Stimulated activated CD8-positive, alpha-beta memory T cell treated with anti-CD3 and anti-CD28 coated beads, Interleukin-2, amount 100 ng/mL, for 1 hour (primary cell): ENCODE measurements around the gene AHNAK2.
"Not testable (repeated sequence)": the region's sequence is repeated elsewhere in the genome, so short reads cannot be mapped to it uniquely, and the experiment has no call there.

ENCODE experiments used
- DNase-seq, 2 donors: peaks; one replicate each; pipeline ENCODE4 v3.0.0-alpha.2; 2020; ENCODE audit warnings: low read depth in 2 of 2

AHNAK2 gene

DNA sequence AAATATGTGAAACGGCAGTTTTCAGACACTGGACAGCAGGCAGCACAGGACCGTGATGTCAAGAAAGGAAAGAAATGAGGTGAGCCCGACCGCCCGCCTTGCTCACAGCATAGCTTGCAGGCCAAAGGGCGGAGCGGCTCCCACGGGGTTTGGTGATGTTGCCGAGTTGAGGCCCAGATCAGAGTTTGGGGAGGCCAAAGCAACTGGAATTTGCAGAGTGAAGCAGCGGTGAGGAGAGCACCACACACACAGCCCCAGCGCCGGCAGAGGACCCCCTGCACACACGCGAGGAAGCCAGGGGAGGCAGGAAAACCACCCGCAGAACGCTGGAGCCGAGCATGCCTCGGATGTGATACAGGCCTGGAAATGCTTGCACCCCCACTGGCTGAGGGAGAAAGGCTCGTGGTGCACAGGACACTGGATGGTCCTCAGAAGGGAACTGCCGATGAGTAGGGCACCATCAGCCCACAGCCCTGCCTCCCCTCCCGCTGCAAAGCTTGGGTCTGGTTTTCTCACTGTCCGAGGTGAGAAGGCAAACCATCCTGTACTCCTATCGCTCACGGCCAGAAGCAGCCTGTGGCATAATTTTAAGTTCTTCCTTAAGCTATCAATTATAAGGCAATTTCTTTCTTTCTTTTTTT, 79.2 kb downstream of the AHNAK2 start:
- DNase-seq: no peak

DNA sequence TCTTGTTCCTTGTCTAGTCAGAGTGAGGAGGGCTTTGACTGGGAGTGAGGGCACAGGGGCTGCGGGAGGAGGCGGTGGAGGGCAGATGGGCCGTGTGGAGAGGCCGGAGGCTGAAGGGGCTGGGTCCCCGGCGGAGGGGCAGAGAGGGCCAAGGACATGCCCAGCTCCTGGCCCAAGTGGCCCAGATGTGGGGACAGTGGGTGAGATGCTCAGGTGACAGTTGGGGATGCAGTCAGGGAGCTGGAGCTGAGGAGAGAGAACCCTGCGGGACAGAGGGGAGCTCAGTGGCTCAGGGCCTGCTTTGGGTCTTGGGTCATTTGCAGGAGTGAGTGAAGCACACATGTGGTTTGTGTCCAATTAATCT, 80.0 kb downstream of the AHNAK2 start:
- DNase-seq: no peak

DNA sequence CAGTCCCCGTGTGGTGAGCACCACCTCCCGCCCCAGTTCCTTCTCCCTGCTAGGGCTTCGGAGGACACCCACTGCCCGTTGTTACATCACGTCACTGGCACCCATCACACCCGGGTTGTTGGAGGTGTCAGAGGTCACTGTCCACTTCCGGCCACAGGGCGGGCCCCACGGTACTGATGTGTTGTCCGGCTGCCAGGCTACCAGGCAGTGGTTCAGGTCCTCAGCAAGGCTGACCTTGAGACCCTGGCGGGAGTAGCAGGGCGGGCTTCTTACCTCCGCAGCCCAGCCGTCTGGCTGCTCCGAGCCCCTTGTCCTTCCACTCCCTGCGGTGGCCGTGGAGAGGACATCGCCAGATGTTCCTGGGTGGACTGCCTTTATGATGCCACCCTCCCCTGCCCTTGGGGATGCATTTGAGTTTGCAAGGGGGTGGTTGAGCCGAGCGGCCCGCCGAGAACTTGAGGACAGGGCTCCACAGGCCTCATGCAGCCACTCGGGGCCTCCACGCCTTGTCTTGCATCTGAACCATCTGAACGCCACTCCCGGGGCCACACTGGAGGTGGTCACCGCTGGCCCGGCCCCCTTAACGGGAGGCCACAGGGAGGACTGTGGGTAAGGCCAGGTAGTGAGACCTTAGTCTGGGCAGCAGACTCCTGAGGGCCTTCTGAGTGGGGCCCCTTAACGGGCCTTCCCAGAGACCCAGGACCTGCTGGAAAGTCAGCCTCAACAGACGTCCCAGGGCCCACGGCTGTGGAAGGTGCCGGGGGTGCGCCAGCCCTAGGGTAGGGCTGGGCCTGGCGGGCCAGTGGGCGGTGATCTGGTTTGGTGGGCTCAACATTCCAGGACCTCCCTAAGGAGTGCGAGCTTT, 80.6 kb downstream of the AHNAK2 start:
- DNase-seq: no peak

DNA sequence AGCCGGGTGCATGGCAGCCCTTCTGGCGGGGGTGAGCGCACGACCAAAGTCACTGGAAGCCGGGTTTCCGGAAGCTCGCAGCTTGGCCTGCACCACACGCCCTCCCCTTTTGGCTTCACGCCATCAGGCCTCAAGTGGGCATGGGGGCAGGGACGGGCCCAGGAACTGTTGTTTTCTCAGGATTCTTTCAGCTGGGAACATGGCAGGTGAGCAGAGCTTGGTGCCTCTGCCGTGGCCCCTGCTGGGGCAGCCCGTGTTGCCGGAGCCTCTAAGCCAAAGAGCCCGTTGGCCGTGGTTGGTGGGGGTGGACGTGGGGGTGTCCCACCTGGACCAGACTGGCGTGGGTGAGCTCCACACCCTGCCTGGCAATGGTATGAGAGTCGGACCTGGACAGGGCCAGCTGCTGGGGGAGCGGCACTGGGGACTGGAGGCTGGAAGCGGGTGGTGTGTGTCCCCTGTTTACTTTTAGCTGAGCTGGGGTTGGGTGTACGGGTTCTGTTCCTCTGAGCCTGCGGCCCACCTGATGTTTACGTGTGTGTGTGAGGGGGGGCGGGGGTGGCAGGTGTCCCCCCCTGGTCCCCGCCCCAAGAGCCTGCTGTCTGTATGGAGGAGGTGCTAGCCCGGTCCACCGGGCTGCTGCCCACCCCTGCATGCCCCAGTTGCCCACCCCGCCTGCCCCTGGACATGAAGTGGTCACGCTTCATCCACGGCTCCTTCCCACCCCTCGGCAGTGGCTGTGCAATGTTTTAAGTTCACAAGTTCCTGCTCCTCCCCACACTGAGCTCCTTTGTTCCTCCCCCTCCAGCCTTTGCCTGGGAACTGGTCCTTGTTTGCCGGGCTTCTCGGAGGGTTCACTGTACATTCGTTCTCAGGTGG, 82.2 kb downstream of the AHNAK2 start:
- no peak for DNase-seq

DNA sequence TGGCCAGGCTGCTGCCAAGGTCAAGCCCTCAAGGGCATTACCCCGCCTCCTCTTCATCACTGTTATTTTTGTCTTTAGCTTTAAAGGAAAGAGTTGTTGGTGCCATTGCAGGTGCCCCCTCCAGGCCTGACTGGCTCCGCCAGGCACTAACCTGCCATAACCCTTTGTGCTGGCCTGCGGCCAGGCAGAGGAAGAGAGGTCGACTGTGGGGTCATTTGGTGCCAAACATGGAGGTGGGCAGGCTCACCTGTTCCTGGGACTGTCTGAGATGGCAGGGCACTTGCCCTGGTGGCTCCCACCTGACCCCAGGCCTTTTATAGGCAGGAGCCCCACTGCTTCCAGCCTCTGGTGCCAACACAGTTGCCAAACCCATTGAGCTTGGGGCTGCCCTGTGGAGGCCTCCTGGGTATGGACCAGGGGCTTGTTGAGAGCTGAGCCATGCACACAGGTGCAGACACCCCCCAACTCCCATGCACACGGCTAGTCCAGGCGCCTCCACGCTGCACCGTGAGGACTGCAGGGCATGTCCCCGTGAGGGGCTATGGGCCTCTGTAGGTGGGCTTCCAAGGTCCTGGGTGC, 82.9 kb downstream of the AHNAK2 start:
- DNase-seq: no peak

DNA sequence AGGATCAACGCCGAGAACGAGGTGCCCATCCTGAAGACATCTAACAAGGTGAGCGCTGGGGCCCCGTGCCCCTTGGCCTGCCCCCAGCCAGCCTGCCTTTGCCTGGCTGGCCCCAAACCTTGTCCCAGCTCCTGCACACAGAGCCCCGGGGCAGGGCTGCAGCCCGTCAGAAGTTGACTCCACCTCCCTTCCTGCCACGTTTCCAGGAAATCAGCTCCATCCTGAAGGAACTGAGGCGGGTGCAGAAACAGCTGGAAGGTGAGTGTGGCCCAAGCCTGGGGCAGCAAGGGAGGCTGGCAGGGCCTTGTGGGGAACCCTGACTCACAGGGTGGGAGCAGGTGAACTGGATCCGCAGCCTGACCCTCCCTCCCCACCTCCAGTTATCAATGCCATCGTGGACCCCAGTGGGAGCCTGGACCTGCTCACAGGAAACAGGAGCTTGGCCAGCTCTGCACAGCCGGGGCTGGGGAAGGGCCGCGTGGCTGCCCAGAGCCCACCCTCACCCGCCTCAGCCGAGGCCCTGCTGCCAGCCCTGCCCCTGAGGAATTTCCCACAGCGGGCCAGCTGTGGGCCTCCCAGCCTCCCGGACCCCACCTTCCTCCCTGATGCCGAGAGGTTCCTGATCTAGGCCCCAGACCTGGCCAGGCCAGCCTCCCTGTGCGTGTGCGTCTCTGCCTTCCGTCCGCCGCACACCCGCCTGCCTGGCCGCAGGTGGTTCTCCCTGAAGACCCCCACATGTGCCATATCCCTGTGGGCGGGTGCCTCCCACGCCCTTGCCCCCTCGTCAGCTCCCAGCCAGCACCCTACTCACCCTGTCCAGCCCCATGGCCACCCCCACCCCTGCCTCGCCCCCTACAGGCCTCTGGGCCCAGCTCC, 83.6 kb downstream of the AHNAK2 start:
- no peak for DNase-seq

DNA sequence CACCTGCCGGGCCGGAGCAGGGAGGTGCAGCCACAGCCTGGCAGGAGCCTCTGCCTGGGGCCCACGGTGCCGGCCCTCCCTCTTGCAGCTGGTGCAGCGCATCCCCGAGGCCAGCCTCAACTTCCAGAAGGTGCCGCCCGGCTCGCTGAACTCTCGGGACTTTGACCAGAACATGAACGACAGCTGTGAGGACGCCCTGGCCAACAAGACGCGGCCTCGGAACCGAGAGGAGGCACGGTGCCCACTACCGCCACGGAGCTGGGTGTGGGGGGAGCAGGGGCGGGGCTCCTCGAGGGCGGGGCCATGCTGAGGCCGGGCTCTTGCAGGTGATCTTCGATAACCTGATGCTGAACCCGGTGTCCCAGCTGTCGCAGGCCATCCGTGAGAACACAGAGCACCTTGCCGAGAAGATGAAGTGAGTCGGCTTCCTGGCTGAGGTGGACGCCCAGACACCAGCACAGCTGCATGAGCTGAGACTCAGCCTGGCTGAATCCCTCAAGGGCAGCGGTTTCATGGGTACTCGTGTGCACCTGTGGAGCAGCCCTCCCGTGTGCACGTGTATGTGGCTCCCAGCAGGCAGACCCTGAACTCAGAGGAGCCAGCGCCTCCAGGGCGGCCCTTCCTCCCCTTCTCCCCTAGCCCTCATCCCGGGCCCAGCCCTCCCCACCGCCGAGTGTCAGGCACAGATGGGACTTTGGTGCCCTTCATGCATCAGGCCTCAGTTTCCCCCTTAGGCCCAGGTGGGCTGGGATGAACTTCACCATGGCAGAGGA, 84.6 kb downstream of the AHNAK2 start:
- DNase-seq: no peak

DNA sequence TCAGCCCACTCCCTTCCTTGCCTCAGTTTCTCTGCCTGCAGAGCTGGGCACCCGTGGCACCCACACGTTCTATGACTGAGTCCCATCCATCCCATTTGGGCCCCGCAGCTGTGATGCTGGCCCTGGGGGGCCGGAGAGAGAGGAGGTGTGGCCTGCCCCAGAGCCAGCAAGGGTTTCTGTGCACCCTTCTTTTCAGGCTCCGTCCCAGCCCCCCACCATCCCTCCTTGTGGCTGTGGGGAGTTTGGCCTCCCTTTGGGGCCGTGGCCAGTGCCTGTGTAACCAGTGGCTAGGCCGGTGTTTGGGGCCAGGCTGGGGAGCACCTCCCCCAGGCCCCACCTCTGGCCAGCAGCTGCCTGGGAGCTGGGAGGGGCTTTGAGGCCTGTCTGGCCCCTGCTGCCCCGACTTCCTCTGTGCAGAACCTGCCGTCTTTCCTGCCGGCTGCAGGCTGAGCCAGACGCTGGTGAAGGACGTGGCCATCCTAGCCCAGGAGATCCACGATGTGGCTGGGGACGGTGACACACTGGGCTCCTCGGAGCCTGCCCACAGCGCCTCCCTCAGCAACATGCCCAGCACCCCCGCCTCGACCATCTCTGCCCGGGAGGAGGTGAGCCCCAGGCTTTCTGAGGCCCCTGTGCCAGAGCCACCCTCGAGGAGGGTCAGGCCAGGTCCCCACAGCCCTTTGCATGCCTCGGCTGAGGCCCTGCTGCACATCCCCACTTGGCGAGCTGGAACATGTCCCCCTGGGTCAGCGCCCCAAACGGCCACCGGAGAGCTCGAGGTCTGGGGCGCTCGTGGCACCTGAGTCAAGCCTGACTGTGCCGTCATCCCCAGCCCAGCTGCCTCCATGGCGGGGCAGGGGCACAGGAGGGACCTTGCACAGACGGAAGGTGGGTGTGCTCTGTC, 85.4 kb downstream of the AHNAK2 start:
- no peak for DNase-seq

DNA sequence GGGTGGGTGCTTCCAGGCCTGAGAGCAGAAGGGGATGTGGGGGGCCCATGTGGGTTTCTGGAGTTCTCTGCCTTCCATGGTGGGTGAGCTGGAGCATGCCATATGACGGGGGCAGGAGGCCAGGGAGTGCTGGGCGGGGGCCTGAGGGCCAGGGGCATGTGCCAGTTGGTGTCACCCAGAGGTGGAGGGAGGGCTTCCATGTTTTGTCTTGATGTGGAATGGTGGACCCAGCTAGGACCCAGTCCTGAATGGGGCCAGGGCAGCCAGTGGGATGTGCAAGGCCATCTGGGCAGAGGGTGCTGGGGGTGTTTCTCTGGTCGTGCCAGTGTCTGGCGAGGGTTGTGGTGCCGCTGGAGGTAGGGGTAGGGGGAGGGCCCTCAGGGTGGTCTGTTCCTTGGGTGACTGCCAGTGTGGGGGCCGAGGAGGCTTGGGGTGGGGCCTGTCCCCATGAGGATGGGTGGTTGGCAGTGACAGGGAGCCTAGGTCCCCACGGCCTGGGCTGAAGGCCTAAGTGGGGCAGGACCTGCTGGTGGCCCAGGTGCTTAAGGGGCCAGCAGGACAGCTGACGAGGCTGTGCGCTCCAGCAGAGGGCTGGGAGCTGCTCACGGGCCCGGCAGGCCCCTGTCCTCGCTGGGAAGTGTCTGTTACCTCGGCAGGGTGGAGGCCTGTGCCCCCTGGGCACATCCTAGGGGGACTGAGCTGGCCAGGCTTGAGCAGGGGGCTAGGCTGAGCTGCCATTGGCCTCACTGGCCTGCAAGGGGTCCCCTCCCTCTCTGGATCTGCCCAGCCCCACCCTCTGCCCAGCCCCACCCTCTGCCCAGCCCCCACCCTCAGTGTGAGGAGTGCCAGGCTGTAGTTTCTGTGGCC, 86.3 kb downstream of the AHNAK2 start:
- DNase-seq: no peak

DNA sequence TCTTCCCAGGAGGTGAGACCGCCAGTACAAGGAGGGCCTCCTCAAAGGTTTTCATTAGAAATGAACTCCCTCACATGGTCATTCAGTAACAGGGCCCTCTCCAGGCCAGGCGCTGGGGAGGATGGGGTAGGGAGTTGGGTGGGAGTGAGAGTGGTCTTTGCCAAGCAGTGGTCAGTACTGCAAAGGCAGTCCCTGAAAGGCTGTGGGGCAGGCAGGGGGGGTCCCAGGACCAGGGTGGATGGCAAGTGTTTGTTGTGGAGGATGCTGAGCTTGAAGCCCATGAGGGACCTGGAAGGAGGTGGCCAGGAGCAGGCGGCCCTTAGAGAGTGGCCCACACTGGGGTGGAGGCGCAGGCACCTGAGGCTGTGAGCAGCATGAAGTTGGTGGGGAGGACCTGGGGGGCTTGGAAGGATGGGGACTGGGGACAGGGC, 87.0 kb downstream of the AHNAK2 start:
- DNase-seq: no peak

DNA sequence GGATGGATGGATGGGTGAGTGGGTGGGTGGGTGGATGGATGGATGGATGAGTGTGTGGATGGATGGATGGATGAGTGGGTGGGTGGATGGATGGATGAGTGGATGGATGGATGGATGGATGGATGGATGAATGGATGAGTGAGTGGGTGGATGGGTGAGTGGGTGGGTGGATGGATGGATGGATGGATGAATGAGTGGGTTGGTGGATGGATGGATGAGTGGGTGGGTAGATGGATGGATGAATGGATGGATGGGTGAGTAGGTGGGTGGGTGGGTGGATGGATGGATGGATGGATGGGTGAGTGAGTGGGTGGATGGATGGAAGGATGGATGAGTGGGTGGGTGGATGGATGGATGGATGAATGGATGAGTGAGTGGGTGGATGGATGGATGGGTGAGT, 87.9 kb downstream of the AHNAK2 start:
- DNase-seq: not testable (repeated sequence)

DNA sequence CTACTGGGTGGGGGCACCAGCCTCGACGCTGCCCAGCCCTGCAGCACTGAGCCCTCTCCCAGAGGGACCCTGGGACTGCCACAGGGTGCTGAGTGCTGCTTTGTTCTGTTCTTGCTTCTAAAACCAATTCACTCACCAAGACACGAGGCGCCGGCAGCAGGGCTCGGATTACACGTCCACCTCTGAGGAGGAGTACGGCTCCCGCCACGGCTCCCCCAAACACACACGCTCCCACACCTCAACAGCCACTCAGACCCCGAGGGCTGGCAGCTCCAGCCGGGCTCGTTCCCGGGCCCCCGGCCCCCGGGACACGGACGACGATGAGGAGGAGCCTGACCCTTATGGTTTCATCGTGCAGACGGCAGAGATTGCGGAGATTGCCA, 88.8 kb downstream of the AHNAK2 start:
- no peak for DNase-seq

DNA sequence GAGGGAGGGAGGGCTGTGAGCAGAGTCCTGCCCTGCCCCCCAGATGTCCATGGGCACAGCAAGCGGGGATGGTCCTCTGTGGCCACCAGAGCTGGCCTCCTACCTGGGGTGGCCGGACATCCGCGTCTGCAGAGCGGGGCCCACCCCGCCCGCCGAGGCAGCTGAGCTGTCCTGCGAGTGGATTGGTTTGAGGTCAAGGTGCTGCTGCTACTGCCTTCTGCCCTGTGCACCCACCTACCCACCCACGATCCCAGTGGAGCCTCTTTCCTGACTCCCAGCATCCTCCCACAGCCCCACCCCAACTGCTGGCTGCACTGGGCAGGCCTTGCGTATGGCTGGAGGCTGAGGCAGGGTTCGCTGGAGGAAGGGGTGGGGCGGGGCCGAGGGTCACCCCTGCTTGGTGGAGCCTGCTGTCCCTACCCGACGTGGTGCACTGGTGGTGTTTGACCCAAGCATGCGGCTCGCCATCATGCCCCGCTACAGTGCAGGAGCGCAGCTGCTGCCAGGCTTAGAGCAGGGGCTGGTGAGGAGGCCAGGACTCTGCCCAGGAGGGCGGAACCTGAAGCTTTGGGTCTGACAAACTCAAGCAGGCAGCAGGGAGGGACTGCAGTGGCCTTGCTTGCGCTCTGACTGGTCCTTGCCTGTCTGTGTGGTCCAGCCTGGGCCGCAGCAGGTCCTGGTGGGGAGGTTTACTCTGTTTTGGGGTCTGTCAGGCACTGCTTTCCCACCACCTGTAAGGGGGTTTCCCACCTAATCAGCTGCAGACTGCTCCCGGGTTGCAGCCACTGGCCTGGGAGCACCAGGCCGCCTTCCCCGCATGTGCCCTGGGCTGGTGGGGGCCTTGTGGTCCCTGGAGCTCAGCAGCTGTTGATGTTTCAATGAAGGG, 89.4 kb downstream of the AHNAK2 start:
- no peak for DNase-seq

DNA sequence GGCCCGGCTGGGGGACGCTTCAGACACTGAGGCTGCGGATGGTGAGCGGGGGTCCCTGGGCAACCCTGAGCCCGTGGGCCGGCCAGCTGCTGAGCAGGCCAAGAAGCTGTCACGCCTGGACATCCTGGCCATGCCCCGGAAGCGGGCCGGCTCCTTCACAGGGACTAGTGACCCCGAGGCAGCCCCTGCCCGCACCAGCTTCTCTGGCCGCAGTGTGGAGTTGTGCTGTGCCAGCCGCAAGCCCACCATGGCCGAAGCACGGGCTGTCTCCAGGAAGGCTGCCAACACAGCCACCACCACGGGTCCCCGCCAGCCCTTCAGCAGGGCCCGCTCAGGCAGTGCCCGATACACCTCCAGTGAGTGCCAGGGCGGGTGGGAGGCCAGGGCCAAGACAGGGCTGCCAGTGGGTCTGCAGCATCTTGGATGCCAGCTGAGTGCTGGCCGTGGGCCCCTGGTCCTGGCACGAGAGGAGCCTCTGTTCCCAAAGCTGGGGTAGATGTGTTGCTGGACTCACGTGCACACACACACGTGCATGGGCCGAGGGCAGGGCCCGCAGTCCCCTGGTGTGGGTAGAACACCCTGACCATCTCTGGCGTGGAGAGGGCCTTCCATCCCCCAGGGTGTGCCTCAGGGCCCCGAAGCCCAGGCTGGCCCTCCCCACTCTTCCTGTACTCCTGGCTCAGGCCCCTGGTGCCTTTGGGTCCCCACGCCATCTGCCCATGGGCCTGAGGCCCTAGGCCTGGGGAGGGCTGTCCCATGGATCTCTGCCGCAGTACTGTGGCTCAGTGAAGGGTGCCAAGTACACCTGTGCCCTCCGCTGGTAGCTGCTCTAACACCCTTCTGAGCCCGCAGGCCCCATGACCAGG, 90.3 kb downstream of the AHNAK2 start:
- no peak for DNase-seq
